NCI-H510A treated with DMSO at 0.1 percent for 48 hours (cell line): ENCODE results near the gene LRP1.
"Not testable (repeated sequence)": the region's sequence is repeated elsewhere in the genome, so short reads cannot be mapped to it uniquely, and the experiment has no call there.

Experiments used
- DNase-seq: peaks from one replicate; lab custom pipeline; 2025; lab: John Stamatoyannopoulos, UW

Gene LRP1

GRCh38 chr12:57111031-57111734, 17.1 kb upstream of the LRP1 start, which contains the start of gene STAT6:
TSS of gene STAT6 (minus strand) at chr12:57111362. CDS start at chr12:57108278, 3,084 bp downstream.
- DNase-seq = peak; percentile 67

GRCh38 chr12:57112492-57113294, 15.6 kb upstream of the LRP1 start:
- DNase-seq = no peak

DNA sequence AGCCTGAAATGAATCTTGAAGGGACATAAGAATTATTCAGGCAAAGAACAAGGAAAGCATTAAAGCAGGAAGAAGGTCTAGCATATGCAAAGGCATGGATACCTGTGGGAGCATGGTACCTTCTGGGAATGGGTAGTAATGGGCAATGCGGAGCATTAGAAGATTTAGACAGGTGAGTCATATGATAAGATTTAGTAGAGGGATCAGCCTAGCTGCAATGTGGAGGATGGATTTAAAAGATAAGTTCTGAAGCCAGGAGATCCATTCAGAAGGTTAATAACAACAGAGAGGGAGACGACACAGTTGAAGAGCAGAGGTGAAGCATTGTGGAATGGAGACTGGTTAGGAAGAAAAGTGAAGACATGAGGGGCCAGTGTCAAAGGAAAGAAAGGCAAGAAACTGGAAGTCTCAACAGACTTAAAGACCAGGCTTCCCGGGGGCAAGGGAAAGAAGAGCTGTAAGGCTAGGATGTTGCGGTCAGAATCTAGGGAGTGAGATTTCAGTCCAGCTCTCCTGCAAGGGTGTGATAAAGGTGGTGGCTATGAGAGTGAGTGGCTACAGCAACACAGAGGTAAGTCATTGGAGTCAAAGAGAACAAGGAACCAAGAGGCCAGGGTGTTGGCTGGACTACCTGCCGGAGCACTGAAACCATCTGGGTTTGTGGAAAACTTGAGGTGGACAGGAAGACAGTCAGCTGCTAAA, 11.6 kb upstream of the LRP1 start:
- no peak for DNase-seq

DNA sequence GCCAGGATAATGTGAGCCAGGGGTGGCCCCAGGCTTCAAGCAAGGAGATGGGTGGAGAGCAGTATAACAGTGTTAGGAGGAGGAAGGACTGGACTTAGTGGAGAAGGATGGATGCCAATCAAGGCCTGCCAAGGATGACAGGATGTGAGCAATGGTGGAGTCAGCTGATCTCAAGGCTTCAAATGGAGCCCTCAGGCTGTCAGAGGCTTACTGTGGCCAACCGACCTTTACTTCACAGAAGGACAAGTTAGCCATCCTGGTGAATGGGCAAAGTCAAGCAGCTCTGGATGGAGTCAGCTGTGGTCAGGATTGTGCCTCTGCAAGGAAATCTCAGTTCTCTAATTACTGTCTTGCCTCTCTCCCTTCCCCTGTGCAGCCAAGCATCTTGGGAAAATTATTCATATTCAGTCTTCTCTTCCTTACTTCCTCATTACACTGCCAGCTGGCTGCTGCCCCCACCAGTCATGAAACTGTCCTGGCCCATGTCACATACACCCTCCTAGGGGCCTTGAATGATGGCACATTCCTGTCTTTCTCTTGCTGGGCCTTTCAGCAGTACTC, 9.5 kb upstream of the LRP1 start:
- DNase-seq = no peak

DNA sequence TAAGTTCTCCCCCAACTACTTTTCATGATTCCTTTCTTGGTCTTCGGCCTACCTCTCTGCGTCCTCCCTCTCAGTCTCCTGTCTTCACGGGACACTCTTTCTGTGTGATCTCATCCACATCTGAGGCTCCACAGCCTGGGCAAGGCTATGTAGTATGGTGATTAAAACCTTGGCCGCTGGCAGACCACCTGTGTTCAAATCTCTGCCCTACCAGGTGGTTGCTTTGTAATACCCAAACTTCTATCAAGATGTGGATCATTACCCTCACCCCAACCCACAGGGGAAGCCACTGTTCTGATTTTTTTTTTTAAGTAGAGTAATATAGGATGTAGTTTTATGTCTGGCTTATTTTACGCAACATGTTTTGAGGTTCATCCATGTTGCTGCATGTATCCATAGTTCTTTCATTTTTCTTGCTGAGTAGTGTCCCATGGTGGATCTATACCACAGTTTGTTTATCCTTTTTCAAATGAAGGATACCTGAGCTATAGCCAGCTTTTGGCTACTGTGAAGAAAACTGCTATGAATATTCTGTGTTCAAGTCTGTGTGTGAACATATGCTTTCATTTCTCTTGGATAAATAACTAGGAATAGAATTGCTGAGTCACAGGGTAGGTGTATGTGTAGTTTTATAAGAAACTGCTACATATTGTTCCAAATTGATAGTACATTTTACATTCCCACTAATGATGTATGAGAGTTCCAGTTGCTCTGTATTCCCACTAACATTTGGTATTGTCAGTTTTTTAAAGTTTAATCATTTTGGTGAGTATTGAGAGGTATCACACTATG, 8.8 kb upstream of the LRP1 start:
- no peak for DNase-seq

DNA sequence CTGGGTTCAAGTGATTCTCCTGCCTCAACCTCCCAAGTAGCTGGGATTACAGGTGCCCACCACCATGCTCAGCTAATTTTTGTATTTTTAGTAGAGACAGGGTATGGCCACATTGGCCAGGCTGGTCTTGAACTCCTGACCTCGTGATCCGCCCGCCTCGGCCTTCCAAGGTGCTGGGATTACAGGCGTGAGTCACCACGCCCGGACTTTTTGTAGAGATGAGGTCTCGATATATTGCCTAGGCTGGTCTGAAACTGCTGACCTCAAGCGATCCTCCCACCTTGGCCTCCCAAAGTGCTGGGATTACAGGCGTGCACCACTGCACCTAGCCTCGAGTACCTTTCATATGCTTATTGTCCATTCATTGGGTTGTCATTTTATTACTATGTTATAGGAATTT, 7.6 kb upstream of the LRP1 start:
- not testable (repeated sequence) for DNase-seq

GRCh38 chr12:57123813-57124212, 4.5 kb upstream of the LRP1 start:
- DNase-seq = no peak

GRCh38 chr12:57124261-57124877, 3.9 kb upstream of the LRP1 start:
- peak; percentile 58 for DNase-seq

- no peak for DNase-seq
Observed at GRCh38 chr12:57126061-57126460, 2.2 kb upstream of the LRP1 start.

- no peak for DNase-seq
Observed at GRCh38 chr12:57126561-57126960, 1.7 kb upstream of the LRP1 start.

GRCh38 chr12:57127101-57127725, 1.1 kb upstream of the LRP1 start:
- DNase-seq = peak; percentile 72

GRCh38 chr12:57128519-57129247, 400 bp downstream of the LRP1 start:
- DNase-seq = no peak

DNA sequence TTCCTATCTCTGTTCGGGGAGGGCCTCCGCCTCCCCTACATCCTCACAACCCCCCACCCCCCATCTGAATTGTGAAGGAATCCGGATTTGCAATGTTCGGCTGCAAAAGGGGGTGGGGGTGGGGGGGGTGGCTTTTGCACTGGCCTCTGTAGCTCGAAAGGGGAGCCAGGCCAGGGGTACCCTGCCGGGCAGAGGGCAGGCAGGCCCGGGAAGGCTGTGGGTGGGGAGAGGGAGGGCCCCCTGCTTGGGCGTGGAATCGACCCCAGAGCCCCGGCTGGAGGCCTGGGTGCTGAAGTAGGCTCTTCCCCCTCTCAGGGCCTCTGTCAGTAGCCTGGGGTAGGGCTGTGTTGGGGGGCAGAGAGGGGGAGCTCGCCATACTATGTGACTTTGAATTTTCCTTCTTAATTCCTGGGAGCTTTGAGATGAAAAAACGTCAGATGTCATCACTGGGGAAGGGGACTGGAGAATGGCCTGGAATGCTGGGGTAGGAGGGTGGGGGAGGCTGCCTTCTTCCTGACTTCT, 1.1 kb downstream of the LRP1 start:
- DNase-seq = no peak

DNA sequence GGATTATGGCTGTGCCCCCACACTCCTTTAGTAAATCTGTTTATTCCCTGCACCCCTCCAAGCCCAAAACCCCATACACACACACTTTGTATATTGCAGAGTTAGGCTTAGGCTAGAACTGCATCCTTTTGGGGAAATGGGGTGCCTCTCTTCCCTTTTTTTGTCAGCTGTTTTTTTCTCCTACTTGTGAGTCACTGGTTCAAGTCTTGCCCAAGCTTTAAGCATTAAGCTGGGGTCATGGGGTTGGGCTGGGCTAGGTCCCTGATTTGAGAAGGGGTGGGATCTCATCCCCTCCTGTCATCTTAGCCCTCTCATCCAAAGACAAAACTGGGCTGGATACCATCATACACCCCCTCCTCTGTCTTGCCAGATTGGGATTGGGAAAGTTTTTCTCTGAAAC, 1.6 kb downstream of the LRP1 start:
- DNase-seq = no peak

DNA sequence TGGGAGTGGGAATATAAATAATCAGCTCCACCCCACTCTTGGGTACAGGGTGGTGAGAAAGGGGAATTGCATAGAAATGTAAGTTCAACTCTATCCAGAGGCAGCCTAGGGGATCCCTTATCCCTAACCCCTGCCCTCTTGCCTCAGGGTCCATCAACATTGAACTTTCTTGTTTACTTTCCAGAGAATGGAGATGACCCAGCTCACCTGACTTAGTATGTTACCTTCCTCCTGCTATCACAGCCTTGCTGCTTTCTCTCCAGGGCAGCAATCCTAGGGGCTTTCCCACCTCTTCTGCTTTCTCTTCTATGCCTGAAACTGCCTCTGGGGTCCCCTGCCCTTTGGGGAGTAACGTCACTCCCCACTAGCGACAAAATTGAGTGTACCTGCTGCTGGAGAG, 2.7 kb downstream of the LRP1 start:
- DNase-seq = no peak

DNA sequence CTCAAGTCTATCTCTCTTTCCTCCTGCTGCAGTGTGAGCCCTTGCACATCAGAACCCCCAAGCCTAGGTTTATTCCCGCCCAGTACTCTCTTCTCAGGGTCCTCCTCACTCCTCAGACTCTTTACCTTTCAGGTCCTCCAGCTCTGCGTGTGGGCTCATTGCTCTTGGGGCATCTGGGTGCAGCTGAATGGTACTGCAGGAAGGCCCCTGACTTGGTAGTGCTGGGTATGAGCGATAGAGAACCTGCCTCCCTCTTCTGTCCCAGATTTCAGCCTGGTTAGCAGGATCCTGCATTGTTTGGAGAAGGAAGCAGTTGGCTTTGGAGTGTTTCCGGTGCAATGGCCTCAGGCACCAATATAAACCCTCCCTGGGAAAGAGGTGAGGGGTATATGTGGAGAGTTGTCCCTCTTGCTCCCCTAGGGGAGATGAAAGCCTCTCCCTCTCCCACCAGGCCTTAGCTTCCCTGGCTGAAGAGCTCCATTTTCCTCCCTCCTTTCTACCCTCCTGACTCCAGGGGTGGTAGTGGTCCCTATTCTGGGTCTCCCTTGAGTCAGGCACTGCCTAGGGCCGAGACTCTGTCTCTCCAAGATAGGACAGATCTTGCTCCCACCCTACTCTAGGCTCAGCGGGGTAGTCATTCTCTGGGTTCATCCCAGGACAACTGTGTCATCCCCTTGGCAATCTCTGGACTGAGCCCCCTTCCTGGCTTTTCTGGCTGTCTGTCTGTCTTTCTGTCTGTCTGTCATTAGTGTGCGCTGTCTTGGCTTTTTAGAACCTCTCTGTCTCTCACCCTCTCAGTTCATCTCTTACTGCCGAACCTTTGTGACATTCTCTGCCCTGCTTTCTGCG, 3.8 kb downstream of the LRP1 start:
- DNase-seq = peak; percentile 13

- DNase-seq = no peak
Observed at GRCh38 chr12:57133013-57133569, 4.8 kb downstream of the LRP1 start.

- DNase-seq = no peak
Observed at GRCh38 chr12:57133916-57134315, 5.6 kb downstream of the LRP1 start.

DNA sequence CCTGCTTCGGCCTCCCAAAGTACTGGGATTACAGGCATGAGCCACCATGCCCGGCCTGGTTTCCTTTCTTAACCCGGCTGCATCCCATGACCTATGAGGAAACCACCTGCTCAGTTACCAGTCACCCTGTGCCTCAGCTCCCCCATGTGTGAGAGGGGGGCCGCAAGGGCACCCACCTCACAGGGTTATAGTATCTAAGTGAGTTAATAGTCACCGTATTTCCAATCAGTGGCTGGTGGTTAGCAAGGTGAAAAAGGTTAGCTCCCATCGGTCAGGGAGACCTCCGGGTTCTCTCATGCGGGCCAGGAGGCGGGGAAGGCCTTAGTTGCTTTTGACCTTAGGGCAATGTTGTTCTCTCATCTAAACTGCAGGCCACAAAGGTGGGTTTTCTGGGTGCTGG, 6.7 kb downstream of the LRP1 start:
- no peak for DNase-seq
